Measurements from ENCODE around the gene TNIP1. TPM values are rescaled to one million over a fixed set of nuclear protein-coding genes. Genes with fewer than 3 reads are reported as not detected.

The TNIP1 gene
- total RNA-seq, 2 experiments from 2014 or later = 388 to 401 TPM

Other genes with a start within 250 kb of the TNIP1 start
- gene IRGM, start 234.5 kb downstream of the TNIP1 start, total RNA-seq = under 1 TPM; 0.77 to 0.88 TPM
- under 1 TPM; 0.67 to 0.85 TPM for gene ZNF300, start 176.1 kb downstream of the TNIP1 start, total RNA-seq
- gene GPX3, start 60.4 kb downstream of the TNIP1 start, total RNA-seq = not detected
- 100 to 1,000 TPM; 430 to 443 TPM for gene ANXA6, start 76.7 kb upstream of the TNIP1 start, total RNA-seq
- gene CCDC69, start 143.1 kb upstream of the TNIP1 start, total RNA-seq = 10 to 100 TPM; 24.6 to 27.6 TPM
- 10 to 100 TPM; 28.7 to 29.1 TPM for gene GM2A, start 172.2 kb upstream of the TNIP1 start, total RNA-seq
- not detected for gene SLC36A3, start 222.7 kb upstream of the TNIP1 start, total RNA-seq

Measured in activated CD4-positive, alpha-beta memory T cell treated with anti-CD3 and anti-CD28 coated beads for 36 hours (primary cell).